Activated CD4-positive, alpha-beta memory T cell treated with anti-CD3 and anti-CD28 coated beads for 36 hours (primary cell): ENCODE measurements around the gene MAP2K5. TPM values are rescaled to one million over a fixed set of nuclear protein-coding genes. Genes with fewer than 3 reads are reported as not detected.

Experiments
- CTCF ChIA-PET: fragments of 350-600 bp; sonication (Branson Sonifier 250); formaldehyde crosslinking; loops from one replicate; lab custom pipeline; 2021; ENCODE audit warnings: antibody characterized with exemption, inconsistent platforms; lab: Charles Lee
- POLR2A ChIA-PET: fragments of 350-600 bp; sonication (Branson Sonifier 250); formaldehyde crosslinking; loops from one replicate; lab custom pipeline; 2021; ENCODE audit warnings: antibody characterized with exemption; lab: Charles Lee
- DNase-seq: peaks from one replicate; pipeline ENCODE4 v3.0.0-alpha.2; 2020
- H3K27ac Mint-ChIP-seq: one replicate; pipeline ENCODE4 v1.8.0; 2021; ENCODE audit warnings: mixed read lengths
- H3K27me3 Mint-ChIP-seq: one replicate; pipeline ENCODE4 v1.8.0; 2021; ENCODE audit warnings: mixed read lengths
- H3K36me3 Mint-ChIP-seq: one replicate; pipeline ENCODE4 v1.8.0; 2021; ENCODE audit warnings: mixed read lengths
- H3K4me1 Mint-ChIP-seq: one replicate; pipeline ENCODE4 v1.8.0; 2021; ENCODE audit warnings: low read depth, mixed read lengths
- H3K4me3 Mint-ChIP-seq: one replicate; pipeline ENCODE4 v1.8.0; 2021; ENCODE audit warnings: mild to moderate bottlenecking, mixed read lengths
- H3K9me3 Mint-ChIP-seq: one replicate; pipeline ENCODE4 v1.8.0; 2021; ENCODE audit warnings: mixed read lengths
- intact Hi-C: fragments of 100-400 bp; cut with micrococcal nuclease; formaldehyde crosslinking; loops from one replicate; pipeline ENCODE4 v1.15.1; 2023
- total RNA-seq, 2 experiments: library from RNA; stranded (reverse); gene quantifications; one replicate each; pipeline ENCODE4 v1.2.3, GENCODE V29; 2021

MAP2K5 gene
- total RNA-seq, 2 experiments from 2014 or later = 16.5 to 17.4 TPM

DNA sequence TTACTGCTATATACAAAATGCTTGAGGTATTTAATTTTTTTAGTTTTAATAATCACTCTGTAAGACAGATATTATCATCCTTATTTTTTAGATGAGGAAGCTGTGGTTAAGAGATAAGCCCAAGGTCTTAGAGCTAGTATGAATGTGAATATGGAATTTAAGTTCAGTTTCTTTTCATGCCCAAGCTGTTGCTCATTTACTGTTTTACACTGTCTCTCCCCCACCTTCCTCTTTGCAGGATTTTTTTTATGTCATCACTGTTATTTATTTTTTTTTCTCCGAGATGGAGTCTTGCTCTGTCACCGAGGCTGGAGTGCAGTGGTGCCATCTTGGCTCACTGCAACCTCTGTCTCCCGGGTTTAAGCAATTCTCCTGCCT lies 22.5 kb downstream of the MAP2K5 start:
- H3K4me1 Mint-ChIP-seq = peaks cover 10% of the 10 kb centered on the region
- ChIA-PET CTCF (no interaction called here), POLR2A (no interaction called here)
- H3K36me3 Mint-ChIP-seq = peaks cover 2% of the 10 kb centered on the region
- intact Hi-C loops = no loop called here
- no peak for DNase-seq
- no peaks in the 10 kb centered on the region for H3K9me3 Mint-ChIP-seq
- H3K27me3 Mint-ChIP-seq = no peaks in the 10 kb centered on the region
- H3K27ac Mint-ChIP-seq = no peak overlapping the region
- no peak overlapping the region for H3K4me3 Mint-ChIP-seq

DNA sequence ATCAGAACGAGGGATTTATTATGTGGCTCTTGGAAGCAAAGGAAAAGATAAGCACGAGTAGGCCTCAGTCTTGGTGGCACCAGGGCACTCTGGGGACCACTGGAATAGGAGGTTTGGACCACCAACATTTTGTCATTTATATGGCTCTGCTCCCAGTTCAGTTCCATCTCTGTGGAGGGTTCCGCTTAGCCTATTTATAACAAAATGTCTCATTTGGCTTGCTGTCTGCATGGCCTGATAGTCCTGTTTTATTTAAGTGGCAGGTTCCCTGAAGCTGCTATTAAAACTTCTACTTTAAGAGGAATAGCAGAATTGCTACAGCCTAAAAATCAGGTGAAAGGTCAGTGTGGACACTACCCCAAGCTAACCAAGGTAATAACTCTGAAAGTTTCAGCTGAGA lies 27.2 kb downstream of the MAP2K5 start:
- Mint-ChIP-seq H3K4me1 (peaks cover 5% of the 10 kb centered on the region), H3K4me3 (no peak overlapping the region), H3K9me3 (no peaks in the 10 kb centered on the region), H3K27ac (no peak overlapping the region), H3K27me3 (no peaks in the 10 kb centered on the region), H3K36me3 (peaks cover 3% of the 10 kb centered on the region)
- intact Hi-C loops = no loop called here
- ChIA-PET CTCF (no interaction called here), POLR2A (no interaction called here)
- DNase-seq = no peak

DNA sequence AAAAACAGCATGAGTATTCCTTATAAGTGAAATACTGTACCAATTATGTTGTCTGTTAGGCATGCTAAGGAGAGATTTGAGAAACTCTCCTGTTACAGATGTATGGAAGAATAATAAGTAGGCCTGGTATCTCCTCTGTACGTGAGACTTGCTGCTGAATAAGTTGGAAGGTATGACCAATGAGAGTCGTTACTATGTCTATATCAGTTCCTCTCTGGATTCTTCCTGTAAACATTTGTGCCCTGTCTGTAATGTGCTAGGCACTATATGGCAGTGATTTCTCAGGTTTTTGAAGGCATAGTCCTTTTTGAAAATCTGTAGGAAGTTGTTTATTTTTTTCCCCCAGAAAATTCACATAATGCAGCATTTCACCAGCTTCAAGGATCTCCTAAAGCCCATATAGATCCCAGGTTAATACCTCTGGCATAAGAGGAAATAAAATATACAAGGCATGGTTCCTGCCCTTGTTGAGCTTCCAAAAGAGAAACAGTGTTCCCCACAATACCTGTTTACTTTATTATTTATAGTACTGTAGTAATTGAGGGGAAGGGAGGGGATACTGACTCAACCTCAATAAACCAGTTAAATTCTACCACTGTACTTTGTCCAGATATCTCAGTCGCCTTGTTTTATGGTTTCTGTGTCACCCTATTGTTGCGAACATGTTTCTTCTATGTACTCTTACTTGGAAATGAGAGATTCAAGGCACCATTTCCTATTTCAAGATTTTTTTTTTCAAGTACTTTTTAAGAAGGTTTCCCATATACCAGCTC lies 28.6 kb downstream of the MAP2K5 start:
- H3K27me3 Mint-ChIP-seq = no peaks in the 10 kb centered on the region
- no peak for DNase-seq
- CTCF ChIA-PET = interaction anchor here (0.5 kb wide), 1 partner anchor 83 kb away, joined by 3 read pairs; no protein-coding TSS in a partner anchor
- H3K4me3 Mint-ChIP-seq = no peak overlapping the region
- H3K27ac Mint-ChIP-seq = no peak overlapping the region
- peaks cover 2% of the 10 kb centered on the region for H3K4me1 Mint-ChIP-seq
- intact Hi-C loops = no loop called here
- no peaks in the 10 kb centered on the region for H3K9me3 Mint-ChIP-seq
- peaks cover 3% of the 10 kb centered on the region for H3K36me3 Mint-ChIP-seq
- POLR2A ChIA-PET = no interaction called here

DNA sequence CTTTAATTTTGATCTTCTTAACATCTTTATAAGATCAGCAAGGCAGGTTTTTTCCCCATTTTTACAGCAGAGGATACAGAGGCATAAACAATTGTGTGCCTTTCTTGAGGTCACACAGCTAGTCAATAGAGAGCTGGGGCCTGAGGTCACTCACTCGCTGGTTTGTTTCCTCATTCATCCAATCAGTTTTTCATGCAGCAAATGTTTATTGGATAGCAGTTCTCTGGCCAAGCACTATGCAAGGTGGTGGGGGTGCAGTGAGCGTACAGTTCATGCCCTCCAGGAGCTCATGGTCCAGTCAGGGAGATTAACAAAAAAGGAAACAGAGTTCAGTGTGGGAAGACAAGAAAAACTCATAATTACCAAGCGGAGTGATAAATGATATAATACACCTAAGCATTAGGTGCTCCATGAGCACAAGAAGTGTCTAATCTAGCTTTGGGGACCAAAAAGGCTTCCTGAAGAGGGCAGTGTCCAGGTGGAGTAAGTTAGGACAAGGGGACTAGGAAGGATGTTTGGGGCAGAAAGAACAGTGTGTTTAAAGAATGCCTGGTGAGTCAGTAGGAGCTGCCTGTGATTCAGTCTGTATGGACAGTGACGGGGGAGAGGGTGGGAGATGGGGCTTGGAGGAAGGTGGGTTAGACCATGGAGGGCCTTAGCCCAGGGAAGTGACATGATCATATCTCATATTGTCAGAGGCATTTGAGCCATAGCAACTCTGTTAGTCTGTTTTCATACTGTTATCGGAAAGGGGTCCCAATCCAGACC lies 29.3 kb downstream of the MAP2K5 start:
- DNase-seq = no peak
- no peaks in the 10 kb centered on the region for H3K9me3 Mint-ChIP-seq
- peaks cover 3% of the 10 kb centered on the region for H3K36me3 Mint-ChIP-seq
- H3K4me1 Mint-ChIP-seq = peaks cover 2% of the 10 kb centered on the region
- ChIA-PET CTCF (no interaction called here), POLR2A (no interaction called here)
- intact Hi-C loops = no loop called here
- no peaks in the 10 kb centered on the region for H3K27me3 Mint-ChIP-seq
- no peak overlapping the region for H3K27ac Mint-ChIP-seq
- H3K4me3 Mint-ChIP-seq = no peak overlapping the region

DNA sequence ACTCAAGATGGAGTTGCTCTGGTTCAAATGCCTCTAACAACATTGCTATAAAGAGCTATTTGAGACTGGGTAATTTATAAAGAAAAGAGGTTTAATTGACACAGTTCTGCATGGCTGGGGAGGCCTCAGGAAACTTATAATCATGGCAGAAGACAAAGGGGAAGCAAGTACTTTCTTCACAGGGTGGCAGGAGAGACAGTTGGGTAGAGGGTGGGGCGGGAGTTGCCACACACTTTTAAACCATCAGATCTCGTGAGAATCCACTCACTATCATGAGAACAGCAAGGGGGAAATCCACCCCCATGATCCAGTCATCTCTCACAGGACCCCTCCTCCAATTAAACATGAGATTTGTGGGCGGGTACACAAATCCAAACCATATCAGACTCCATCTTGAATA lies 30.7 kb downstream of the MAP2K5 start:
- POLR2A ChIA-PET = no interaction called here
- no peak overlapping the region for H3K4me3 Mint-ChIP-seq
- H3K9me3 Mint-ChIP-seq = no peaks in the 10 kb centered on the region
- peaks cover 3% of the 10 kb centered on the region for H3K36me3 Mint-ChIP-seq
- H3K27me3 Mint-ChIP-seq = no peaks in the 10 kb centered on the region
- CTCF ChIA-PET = no interaction called here
- no peak overlapping the region for H3K27ac Mint-ChIP-seq
- no peak for DNase-seq
- intact Hi-C loops = no loop called here
- peaks cover 2% of the 10 kb centered on the region for H3K4me1 Mint-ChIP-seq

DNA sequence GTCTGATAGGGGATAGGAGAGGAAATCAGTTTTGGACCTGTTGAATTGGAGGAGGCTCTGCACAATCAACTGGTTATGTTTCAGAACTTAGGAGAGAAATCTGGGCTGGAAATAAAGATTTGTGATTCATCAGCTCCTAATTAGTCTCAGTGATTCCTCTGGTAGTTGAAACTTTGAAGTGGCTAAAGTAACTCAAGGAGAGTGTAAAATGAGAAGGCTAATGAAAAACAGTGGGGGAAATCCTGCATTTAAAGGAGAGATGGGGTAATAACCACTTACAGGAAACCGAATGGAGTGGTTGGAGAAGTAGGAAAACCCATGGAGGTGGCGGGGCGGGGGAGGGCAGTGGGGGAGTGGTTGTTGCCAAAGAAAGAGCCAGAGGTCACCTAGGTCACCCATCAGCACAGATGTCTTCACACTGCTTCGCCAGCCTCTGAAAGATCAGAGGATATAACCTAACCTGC lies 32.6 kb downstream of the MAP2K5 start:
- POLR2A ChIA-PET = no interaction called here
- CTCF ChIA-PET = interaction anchor here (1.0 kb wide), 1 partner anchor 67 kb away, joined by 3 read pairs; no protein-coding TSS in a partner anchor
- Mint-ChIP-seq H3K36me3 (peaks cover 3% of the 10 kb centered on the region), H3K27me3 (no peaks in the 10 kb centered on the region), H3K27ac (no peak overlapping the region), H3K9me3 (no peaks in the 10 kb centered on the region), H3K4me3 (no peak overlapping the region), H3K4me1 (peaks cover 2% of the 10 kb centered on the region)
- no peak for DNase-seq
- intact Hi-C loops = no loop called here

DNA sequence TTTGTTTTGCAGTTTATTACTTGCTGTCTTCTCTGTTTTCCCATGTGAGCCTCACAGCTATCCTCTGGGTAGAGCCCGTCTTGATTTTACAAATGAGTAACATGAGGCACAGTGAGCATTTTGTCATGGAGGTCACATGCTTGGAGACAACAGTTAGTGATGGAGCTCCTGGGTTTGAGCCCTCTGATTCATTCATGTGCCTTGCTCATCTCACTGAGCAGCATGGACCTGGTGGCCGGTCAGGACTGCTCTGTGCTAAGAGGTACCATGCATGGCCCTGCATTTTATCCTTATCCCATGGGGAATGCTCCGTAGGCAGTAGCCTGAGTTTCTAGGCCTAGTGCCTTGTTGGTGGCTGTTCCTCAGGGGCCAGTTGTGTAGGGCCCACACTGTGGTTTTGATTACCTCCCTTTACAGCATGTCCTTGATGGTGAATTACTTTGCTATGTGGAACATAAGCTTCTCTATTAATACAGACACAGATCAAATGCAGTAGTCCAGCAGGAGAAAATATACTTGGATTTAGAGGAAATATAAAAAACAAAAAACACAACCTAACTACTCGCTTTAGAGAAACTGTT lies 35.6 kb downstream of the MAP2K5 start:
- intact Hi-C loops = no loop called here
- Mint-ChIP-seq H3K4me3 (no peak overlapping the region), H3K36me3 (peaks cover under 1% of the 10 kb centered on the region), H3K4me1 (peaks cover 2% of the 10 kb centered on the region), H3K9me3 (no peaks in the 10 kb centered on the region), H3K27ac (no peak overlapping the region), H3K27me3 (no peaks in the 10 kb centered on the region)
- POLR2A ChIA-PET = no interaction called here
- DNase-seq = no peak
- CTCF ChIA-PET = interaction anchor here (0.8 kb wide), 1 partner anchor 257 kb away, joined by 3 read pairs; no protein-coding TSS in a partner anchor

DNA sequence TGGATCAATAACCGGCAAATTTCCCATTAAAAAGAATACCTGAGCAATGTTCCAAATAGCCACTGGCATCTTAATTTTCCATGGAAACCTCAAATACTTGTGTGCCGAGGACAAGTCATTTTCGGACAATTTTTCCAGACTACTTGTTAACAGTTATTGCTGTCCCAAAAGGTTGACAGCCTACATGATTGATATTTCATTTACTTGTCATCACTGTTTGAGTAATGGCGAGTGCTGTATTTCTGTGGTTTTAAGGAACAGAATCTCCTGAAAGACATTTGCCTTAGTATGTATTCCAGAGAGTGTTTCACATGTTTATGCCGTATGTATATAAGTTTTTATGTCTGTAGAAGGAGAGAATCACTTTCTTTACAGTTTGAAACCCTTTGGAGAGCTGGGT lies 36.7 kb downstream of the MAP2K5 start:
- POLR2A ChIA-PET = no interaction called here
- CTCF ChIA-PET = no interaction called here
- Mint-ChIP-seq H3K4me3 (no peak overlapping the region), H3K9me3 (no peaks in the 10 kb centered on the region), H3K27me3 (no peaks in the 10 kb centered on the region), H3K4me1 (peaks cover 2% of the 10 kb centered on the region), H3K36me3 (no peaks in the 10 kb centered on the region), H3K27ac (no peak overlapping the region)
- no peak for DNase-seq
- intact Hi-C loops = no loop called here

DNA sequence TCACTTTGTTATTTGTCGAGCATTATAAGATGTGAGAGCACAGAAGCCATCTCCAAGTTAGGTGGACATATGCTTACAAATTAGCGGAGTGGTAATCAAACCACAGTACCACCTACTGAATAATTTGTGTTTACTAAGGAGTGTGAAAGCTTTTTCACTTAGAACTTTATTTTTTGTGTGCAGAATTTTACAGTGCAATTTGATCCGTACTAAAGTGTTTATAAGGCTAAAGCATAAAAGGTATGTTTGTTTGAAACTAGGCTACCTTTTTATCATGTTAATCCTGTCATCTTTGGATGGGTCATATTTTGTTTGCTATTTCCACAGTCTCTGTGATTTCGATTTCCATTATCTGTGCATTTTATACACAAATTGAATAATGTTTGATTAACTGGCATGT lies 37.5 kb downstream of the MAP2K5 start:
- CTCF ChIA-PET = no interaction called here
- H3K9me3 Mint-ChIP-seq = no peaks in the 10 kb centered on the region

DNA sequence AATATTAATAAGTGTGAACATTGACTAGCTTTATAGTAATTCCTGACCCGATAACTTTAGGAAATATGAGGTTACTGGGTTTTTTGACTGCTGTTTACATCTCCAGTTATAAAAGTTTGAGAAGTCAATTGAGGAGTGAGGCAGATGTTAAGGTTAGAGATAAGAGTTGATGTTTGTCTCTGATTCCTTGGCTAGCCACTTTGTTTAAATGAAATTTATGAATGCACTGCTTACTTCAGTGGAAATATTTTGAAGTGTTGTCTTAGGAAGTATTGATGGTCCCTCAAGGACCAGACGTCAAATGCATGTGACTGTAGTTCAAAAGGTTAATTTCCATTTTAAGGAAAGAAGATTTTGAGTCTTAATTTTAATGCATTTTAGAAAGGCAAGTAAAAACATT lies 41.7 kb downstream of the MAP2K5 start:
- Mint-ChIP-seq H3K27me3 (no peaks in the 10 kb centered on the region), H3K27ac (no peak overlapping the region), H3K4me3 (no peak overlapping the region), H3K9me3 (no peaks in the 10 kb centered on the region), H3K4me1 (no peaks in the 10 kb centered on the region), H3K36me3 (peaks cover 16% of the 10 kb centered on the region)
- ChIA-PET POLR2A (no interaction called here), CTCF (no interaction called here)
- no peak for DNase-seq
- intact Hi-C loops = no loop called here

More for the DNA sequence above, 37.5 kb downstream of the MAP2K5 start:
- H3K27ac Mint-ChIP-seq = no peak overlapping the region
- POLR2A ChIA-PET = no interaction called here
- H3K27me3 Mint-ChIP-seq = no peaks in the 10 kb centered on the region
- H3K4me1 Mint-ChIP-seq = peaks cover under 1% of the 10 kb centered on the region
- H3K4me3 Mint-ChIP-seq = no peak overlapping the region
- DNase-seq = no peak
- H3K36me3 Mint-ChIP-seq = no peaks in the 10 kb centered on the region
- intact Hi-C loops = no loop called here

DNA sequence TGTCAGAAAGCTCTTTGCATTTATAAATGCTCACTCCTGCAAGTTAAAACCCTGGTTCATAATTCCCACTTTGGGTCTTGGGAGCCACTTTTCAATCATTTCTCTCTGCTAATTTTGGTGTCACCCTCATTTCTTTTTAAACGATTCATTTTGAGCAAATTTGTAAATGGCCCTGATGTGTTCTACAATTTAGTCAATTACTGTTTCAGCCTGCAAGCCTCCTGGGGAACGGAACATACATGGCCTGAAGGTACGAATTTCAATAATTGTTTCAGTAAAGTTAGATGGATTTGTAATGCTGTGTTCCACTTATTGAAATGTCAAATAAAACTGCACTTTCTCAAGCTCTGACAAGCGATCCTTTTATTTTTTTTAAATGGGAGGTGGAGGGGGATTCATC lies 43.2 kb downstream of the MAP2K5 start:
- no peaks in the 10 kb centered on the region for H3K4me1 Mint-ChIP-seq
- no peak overlapping the region for H3K4me3 Mint-ChIP-seq
- ChIA-PET CTCF (no interaction called here), POLR2A (no interaction called here)
- H3K9me3 Mint-ChIP-seq = no peaks in the 10 kb centered on the region
- no peak overlapping the region for H3K27ac Mint-ChIP-seq
- intact Hi-C loops = no loop called here
- no peaks in the 10 kb centered on the region for H3K27me3 Mint-ChIP-seq
- DNase-seq = no peak
- H3K36me3 Mint-ChIP-seq = peaks cover 17% of the 10 kb centered on the region

DNA sequence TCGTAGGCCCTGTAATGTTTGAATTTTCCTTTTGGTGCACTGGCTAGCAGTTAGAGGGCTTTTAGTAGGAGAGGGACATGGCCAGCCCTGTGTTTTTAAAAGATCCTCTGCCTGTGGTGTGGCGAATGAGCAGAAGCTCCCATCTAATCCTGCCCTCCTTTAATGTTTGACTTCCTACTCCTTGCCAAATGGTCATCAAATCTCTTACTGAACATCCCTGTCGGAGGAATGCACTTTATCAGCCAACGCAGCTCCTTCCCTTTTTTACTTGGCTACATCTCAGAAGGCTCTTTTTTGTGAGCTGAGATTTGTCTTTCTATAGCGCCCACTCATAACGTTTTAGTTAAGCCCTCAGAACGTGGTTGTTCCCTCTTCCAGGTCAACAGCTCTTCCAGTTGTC lies 44.8 kb downstream of the MAP2K5 start:
- POLR2A ChIA-PET = no interaction called here

More for the DNA sequence above, 44.8 kb downstream of the MAP2K5 start:
- Mint-ChIP-seq H3K27me3 (no peaks in the 10 kb centered on the region), H3K27ac (no peak overlapping the region), H3K36me3 (peaks cover 19% of the 10 kb centered on the region), H3K4me1 (no peaks in the 10 kb centered on the region), H3K9me3 (no peaks in the 10 kb centered on the region), H3K4me3 (no peak overlapping the region)
- CTCF ChIA-PET = no interaction called here
- intact Hi-C loops = no loop called here
- DNase-seq = no peak
